Esophagus muscularis mucosa (tissue), 4 donors: Measurements from ENCODE around the gene VWA1. TPM values are rescaled to one million over a fixed set of nuclear protein-coding genes. Genes with fewer than 3 reads are reported as not detected.
A peak's percentile ranks its signal among the peaks of the same experiment; 100 is the strongest.
"Not testable (repeated sequence)": the region's sequence is repeated elsewhere in the genome, so short reads cannot be mapped to it uniquely, and the experiment has no call there.

Source experiments
- DNase-seq: peaks from one replicate; pipeline ENCODE4 v3.0.0-alpha.2; 2017; ENCODE audit errors: extremely low spot score
- H3K27ac ChIP-seq, 4 donors: fragments of 200-600 bp; sonication (generic); replicated peaks in 1 of 4; 1 replicate in 3 of 4; 2 replicates in 1 of 4; pipeline ENCODE4 v1.5.1; 2016 to 2019; ENCODE audit warnings: mild to moderate bottlenecking in 1 of 4
- H3K27me3 ChIP-seq, 4 donors: fragments of 200-600 bp; sonication (generic); one replicate each; pipeline versions ENCODE4 v1.5.1 to v1.6.0; 2016 to 2019
- H3K36me3 ChIP-seq, 4 donors: fragments of 200-600 bp; sonication (generic); one replicate each; pipeline ENCODE4 v1.5.1; 2016 to 2019
- H3K4me1 ChIP-seq, 4 donors: fragments of 200-600 bp; sonication (generic); one replicate each; pipeline ENCODE4 v1.5.1; 2016 to 2019
- H3K4me3 ChIP-seq, 4 donors: fragments of 200-600 bp; sonication (generic); 1 replicate in 2 of 4; 2 replicates in 2 of 4; pipeline ENCODE4 v1.5.1; 2016 to 2019; ENCODE audit warnings: mild to moderate bottlenecking in 4 of 4, moderate library complexity in 1 of 4
- H3K9me3 ChIP-seq, 4 donors: fragments of 200-600 bp; sonication (generic); 1 replicate in 3 of 4; 2 replicates in 1 of 4; pipeline ENCODE4 v1.5.1; 2016 to 2019
- EP300 ChIP-seq: sonication (generic); formaldehyde crosslinking; IDR thresholded peaks from one replicate; pipeline ENCODE4 v1.6.1; 2017; ENCODE audit warnings: antibody characterized with exemption
- POLR2A ChIP-seq: fragments of 450-650 bp; IDR thresholded peaks from one replicate; pipeline ENCODE4 v1.6.1; 2017; ENCODE audit warnings: antibody characterized with exemption, moderate library complexity, mild to moderate bottlenecking, low read depth
- POLR2AphosphoS5 ChIP-seq, 2 donors: sonication (generic); formaldehyde crosslinking; IDR thresholded peaks; one replicate each; pipeline ENCODE4 v1.6.1; 2017; ENCODE audit warnings: antibody characterized with exemption in 2 of 2
- WGBS: methylation state at CpG from one replicate; pipeline ENCODE4 v1.1.5; 2018; 5-methylcytosine and 5-hydroxymethylcytosine counted together
- intact Hi-C: fragments of 100-400 bp; cut with DNase I; formaldehyde crosslinking; loops from one replicate; pipeline ENCODE4 v1.15.1; 2023
- total RNA-seq, 4 donors: library from RNA; depleted of rRNA; stranded (reverse); fragments of >200 nt; gene quantifications; one replicate each; pipeline versions ENCODE4 v1.1.0 to v1.2.1, GENCODE V29; 2016
- TF ChIP-seq, protein P1 (sequence below), 3 experiments: fragments of 200-600 bp in 2 of 3; fragments of 450-650 bp in 1 of 3; sonication (generic) in 2 of 3; IDR thresholded peaks; one replicate each; pipeline ENCODE4 v1.5.1; 2017 to 2019; ENCODE audit warnings: antibody characterized with exemption in 3 of 3, mild to moderate bottlenecking in 2 of 3, moderate library complexity in 1 of 3

The VWA1 gene
- total RNA-seq, 4 donors from 2014 or later = 99.7 to 168 (median 116) TPM

DNA sequence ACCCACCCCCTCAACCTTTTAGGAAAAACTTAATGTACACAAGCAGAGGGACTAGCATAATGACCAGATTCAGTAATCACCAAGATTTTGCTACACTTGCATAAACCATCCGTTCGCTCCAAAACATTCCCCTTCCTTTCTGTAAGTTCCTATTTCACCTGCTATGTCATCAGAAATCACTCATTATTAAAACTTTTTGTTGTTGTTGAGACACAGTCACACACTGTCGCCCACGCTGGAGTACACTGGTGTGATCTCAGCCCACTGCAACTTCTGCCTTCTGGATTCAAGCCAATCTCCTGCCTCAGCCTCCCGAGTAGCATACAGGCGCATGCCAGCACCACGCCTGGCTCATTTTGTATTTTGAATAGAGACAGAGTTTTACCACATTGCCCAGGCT is 31.8 kb upstream of the VWA1 start:
- H3K27me3 ChIP-seq = no peaks in the 10 kb centered on the region
- TF ChIP-seq, protein P1, sequence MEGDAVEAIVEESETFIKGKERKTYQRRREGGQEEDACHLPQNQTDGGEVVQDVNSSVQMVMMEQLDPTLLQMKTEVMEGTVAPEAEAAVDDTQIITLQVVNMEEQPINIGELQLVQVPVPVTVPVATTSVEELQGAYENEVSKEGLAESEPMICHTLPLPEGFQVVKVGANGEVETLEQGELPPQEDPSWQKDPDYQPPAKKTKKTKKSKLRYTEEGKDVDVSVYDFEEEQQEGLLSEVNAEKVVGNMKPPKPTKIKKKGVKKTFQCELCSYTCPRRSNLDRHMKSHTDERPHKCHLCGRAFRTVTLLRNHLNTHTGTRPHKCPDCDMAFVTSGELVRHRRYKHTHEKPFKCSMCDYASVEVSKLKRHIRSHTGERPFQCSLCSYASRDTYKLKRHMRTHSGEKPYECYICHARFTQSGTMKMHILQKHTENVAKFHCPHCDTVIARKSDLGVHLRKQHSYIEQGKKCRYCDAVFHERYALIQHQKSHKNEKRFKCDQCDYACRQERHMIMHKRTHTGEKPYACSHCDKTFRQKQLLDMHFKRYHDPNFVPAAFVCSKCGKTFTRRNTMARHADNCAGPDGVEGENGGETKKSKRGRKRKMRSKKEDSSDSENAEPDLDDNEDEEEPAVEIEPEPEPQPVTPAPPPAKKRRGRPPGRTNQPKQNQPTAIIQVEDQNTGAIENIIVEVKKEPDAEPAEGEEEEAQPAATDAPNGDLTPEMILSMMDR (IDR thresholded peaks at IDR 0.05) = no peak
- TF ChIP-seq EP300 (no peak), POLR2AphosphoS5 (IDR thresholded peaks at IDR 0.05) (no peak), POLR2A (no peak)
- no peak overlapping the region for H3K27ac ChIP-seq
- H3K4me3 ChIP-seq = no peak overlapping the region
- H3K9me3 ChIP-seq = no peaks in the 10 kb centered on the region
- peaks cover 34 to 70% (median 52%) of the 10 kb centered on the region in 4 donors for H3K4me1 ChIP-seq
- peaks cover 28 to 61% (median 55%) of the 10 kb centered on the region in 4 donors for H3K36me3 ChIP-seq
- WGBS = 65% methylated on average over 7 of the region's 7 CpGs
- intact Hi-C loops = loop anchor here (2.0 kb wide), 1 partner anchor 37 kb away; no protein-coding TSS in a partner anchor
- DNase-seq = no peak

DNA sequence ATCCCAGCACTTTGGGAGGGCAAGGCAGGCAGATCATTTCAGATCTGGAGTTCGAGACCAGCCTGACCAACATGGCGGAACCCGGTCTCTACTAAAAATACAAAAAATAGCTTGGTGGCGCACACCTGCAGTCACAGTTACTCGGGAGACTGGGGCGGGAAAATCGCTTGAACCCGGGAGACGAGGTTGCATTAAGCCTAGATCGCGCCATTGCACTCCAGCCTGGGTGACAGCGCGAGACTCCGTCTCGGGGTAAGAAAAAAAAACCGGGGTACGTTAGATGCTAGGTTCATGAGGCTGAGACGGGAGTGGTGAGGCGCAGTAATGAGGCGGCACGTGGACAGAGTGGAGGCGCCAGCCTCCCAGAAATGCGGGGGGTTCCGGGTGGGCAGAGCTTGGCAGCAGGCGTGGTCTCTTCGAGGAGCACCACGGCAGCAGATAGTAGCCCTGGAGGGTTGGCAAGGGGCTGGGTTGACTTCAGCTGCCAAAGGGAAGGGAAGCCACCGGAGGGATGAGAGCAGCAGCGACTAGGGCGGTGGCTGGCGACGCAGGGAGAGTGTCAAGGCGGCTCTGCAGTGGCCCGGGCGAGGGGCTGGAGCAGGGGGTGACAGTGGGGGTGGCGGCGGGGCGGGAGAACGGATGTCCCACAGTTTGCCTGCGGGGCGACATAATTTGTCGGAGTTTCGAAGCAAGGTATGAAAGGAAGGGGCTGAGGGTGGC is 29.2 kb upstream of the VWA1 start:
- TF ChIP-seq POLR2A = no peak
- TF ChIP-seq POLR2AphosphoS5 (IDR thresholded peaks at IDR 0.05) = no peak
- TF ChIP-seq, protein P1 (IDR thresholded peaks at IDR 0.05) = no peak
- no peak for TF ChIP-seq EP300
- Histone ChIP-seq H3K9me3 (no peaks in the 10 kb centered on the region), H3K4me3 (peak overlapping the region; percentile 79 to 98 (median 94)), H3K27ac (peak overlapping the region; percentile 88 to 92 (median 90)), H3K36me3 (peaks cover 23 to 55% (median 53%) of the 10 kb centered on the region in 4 donors), H3K4me1 (peaks cover 29 to 61% (median 48%) of the 10 kb centered on the region in 4 donors), H3K27me3 (no peaks in the 10 kb centered on the region)
- WGBS = 65% methylated on average over 27 of the region's 43 CpGs
- no peak for DNase-seq
- intact Hi-C loops = no loop called here

DNA sequence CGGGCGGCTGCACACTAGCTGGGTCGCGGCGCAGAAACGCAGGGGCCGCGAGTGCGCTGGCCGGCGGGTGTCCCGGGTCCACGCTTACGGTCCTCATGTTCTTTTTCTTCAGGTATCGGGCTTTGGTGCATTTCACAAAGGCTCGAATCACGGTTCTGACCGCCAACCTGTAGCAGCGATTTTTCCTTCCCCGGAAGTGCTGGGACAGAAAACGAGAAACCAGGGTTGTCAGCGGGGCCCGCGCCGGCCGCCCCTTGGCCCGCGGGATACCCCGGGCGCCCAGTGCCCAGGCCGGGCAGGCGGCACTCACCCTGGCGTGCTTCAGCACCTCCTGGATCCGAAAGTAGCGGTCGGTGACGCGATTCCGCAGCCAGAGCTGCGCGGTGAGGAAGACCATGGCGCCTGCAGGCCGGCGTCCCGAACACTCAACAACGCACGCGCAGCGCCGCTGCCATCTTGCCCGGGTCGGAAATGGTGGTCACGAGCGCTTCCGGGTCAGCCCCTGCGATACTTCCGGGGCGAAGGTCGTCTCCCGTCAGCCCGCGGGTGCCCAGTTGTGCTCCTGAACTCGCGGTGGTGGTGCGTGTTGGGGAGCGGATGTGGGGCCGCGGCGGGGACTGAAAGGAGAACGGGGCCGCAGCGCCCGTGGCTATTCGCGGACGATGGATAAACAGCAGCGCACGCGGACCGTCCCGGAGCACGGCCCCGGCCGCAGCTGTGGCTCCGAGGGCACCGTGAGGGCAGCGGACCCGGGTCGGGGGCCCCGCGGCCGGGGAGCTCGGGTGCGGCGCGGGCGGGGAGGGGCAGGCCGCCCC is 28.5 kb upstream of the VWA1 start, which contains the start of gene MRPL20:
Gene MRPL20 (minus strand): TSS at position 473 of the 815 bp plus-strand sequence. CDS start 76 bp downstream, at position 397.
- peak; percentile 99 for DNase-seq
- Histone ChIP-seq H3K27me3 (no peaks in the 10 kb centered on the region), H3K36me3 (peaks cover 16 to 48% (median 46%) of the 10 kb centered on the region in 4 donors), H3K27ac (peak within 1 kb of the TSS; percentile 88 to 92 (median 90)), H3K9me3 (no peaks in the 10 kb centered on the region), H3K4me1 (peaks cover 29 to 53% (median 46%) of the 10 kb centered on the region in 4 donors), H3K4me3 (peak within 1 kb of the TSS; percentile 79 to 98 (median 94))
- WGBS = 0% methylated on average over 33 of the region's 98 CpGs
- TF ChIP-seq POLR2A = peak; percentile 39
- TF ChIP-seq POLR2AphosphoS5 (IDR thresholded peaks at IDR 0.05) = peak; percentile 92 to 99
- TF ChIP-seq EP300 = no peak
- TF ChIP-seq, protein P1 (IDR thresholded peaks at IDR 0.05) = peak in 2 of 3 experiments; percentile 12 to 29
- intact Hi-C loops = no loop called here

DNA sequence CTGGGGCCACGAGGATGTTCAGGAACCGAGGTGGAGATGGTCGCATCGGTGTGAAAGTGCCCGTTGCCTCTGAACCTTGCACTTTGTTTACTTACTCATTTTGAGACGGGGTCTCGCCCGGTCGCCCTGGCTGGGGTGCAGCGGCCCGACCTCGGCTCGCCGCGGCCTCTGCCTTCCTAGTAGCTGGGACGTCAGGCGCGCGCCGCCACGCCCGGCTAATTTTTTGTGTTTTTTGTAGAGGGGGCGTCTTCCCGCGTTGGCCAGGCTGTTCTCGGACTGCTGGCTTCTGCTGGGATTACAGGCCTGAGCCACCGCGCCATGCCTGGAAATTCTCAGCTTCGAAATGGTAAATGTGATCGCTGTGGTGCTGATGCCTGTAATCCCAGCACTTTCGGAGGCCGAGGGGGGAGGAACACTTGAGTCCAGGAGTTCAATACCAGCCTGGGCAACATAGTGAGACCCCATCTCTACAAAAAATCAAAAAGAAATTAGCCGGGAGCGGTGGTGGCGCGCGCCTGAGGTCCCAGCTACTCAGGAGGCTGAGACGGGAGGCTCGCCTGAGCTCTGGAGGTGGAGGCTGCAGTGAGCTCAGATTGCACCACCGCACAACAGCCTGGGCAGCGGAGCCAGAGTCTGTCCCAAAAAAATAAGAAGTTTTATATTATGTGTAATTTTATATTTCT is 27.7 kb upstream of the VWA1 start:
- intact Hi-C loops = no loop called here
- peak overlapping the region; percentile 79 to 98 (median 94) for H3K4me3 ChIP-seq
- H3K27ac ChIP-seq = peak overlapping the region; percentile 88 to 92 (median 90)
- H3K36me3 ChIP-seq = peaks cover 12 to 40% (median 38%) of the 10 kb centered on the region in 4 donors
- DNase-seq = no peak
- peaks cover 29 to 49% (median 45%) of the 10 kb centered on the region in 4 donors for H3K4me1 ChIP-seq
- H3K27me3 ChIP-seq = no peaks in the 10 kb centered on the region
- WGBS = 42% methylated on average over 12 of the region's 41 CpGs
- TF ChIP-seq, protein P1 (IDR thresholded peaks at IDR 0.05) = peak in 1 of 3 experiments; percentile 25
- TF ChIP-seq POLR2A = no peak
- TF ChIP-seq EP300 = no peak
- no peaks in the 10 kb centered on the region for H3K9me3 ChIP-seq

DNA sequence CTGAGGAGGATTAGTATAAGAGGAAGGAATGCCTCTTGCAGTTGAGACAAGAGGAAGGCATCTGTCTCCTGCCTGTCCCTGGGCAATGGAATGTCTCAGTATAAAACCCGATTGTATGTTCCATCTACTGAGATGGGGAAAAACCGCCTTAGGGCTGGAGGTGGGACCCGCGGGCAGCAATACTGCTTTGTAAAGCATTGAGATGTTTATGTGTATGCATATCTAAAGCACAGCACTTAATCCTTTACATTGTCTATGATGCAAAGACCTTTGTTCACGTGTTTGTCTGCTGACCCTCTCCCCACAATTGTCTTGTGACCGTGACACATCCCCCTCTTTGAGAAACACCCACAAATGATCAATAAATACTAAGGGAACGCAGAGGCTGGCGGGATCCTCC is 25.3 kb upstream of the VWA1 start:
- H3K27me3 ChIP-seq, H3K9me3 ChIP-seq, H3K4me3 ChIP-seq, H3K27ac ChIP-seq, intact Hi-C loops, DNase-seq: not testable (repeated sequence)
- WGBS = 56% methylated on average over 6 of the region's 8 CpGs
- H3K36me3 ChIP-seq = peaks cover 4 to 16% (median 14%) of the 10 kb centered on the region in 4 donors
- peaks cover 26 to 43% (median 37%) of the 10 kb centered on the region in 4 donors for H3K4me1 ChIP-seq
